ENCODE results near the gene SCART1. TPM values are rescaled to one million over a fixed set of nuclear protein-coding genes. Genes with fewer than 3 reads are reported as not detected.
"Not testable (repeated sequence)": the region's sequence is repeated elsewhere in the genome, so short reads cannot be mapped to it uniquely, and the experiment has no call there.

The SCART1 gene
- total RNA-seq, 2 donors from 2014 or later = 3.3 to 3.9 TPM

DNA sequence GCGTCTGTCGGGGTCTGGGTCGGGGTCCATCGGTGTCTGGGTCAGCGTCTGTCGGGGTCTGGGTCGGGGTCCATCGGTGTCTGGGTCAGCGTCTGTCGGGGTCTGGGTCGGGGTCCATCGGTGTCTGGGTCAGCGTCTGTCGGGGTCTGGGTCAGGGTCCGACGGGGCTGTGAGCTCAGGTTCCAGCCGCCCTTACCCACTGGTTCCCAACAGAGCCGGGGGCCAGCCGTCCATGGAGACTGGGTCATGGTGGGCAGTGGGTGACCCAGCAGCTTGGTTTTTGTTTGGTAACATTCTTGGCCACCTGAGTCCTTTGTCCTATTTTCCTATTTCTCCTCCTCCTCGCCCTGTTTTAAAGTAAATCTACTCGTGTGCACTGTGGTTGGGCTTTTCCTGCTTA is 12.4 kb upstream of the SCART1 start:
- not testable (repeated sequence) for ATAC-seq (replicated peaks in 1 of 2); DNase-seq; H3K9me3 Mint-ChIP-seq; H3K4me3 Mint-ChIP-seq; H3K36me3 Mint-ChIP-seq (ENCODE audit: insufficient read depth in 2 of 2); H3K27ac Mint-ChIP-seq
- peaks cover 29% of the 10 kb centered on the region for H3K4me1 Mint-ChIP-seq (ENCODE audit: low read depth)
- H3K27me3 Mint-ChIP-seq (ENCODE audit: low read depth) = peaks cover 11% of the 10 kb centered on the region

DNA sequence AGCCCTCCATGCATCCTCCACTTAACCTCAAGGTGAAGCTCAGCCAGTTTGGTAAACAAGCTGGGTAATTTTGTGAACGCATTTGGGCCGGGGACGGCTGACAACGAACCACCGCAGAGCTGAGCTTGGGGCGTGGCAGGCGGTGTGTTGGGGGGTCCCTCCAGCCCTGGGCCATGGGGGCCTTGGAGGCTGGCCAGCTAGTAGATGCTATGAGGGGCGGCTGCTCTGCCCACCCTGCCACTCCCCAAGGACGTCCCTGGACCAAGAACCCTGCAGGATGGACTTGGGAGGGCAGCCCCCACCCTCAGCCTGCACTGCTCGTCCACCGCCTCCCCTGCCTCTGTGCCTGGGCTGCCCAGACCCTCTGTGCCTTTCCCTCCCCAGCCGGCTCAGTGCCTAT is 12.0 kb upstream of the SCART1 start:
- peaks cover 5 to 6% of the 10 kb centered on the region in 2 donors for H3K9me3 Mint-ChIP-seq
- no peak for DNase-seq
- peak overlapping the region; percentile 52 to 60 for H3K4me3 Mint-ChIP-seq
- H3K27me3 Mint-ChIP-seq (ENCODE audit: low read depth) = peaks cover 7% of the 10 kb centered on the region
- H3K27ac Mint-ChIP-seq = no peak overlapping the region
- peaks cover 11 to 12% of the 10 kb centered on the region in 2 donors for H3K36me3 Mint-ChIP-seq (ENCODE audit: insufficient read depth in 2 of 2)
- peaks cover 29% of the 10 kb centered on the region for H3K4me1 Mint-ChIP-seq (ENCODE audit: low read depth)
- peak in 1 of 2 donors; percentile 13 for ATAC-seq (replicated peaks in 1 of 2)

DNA sequence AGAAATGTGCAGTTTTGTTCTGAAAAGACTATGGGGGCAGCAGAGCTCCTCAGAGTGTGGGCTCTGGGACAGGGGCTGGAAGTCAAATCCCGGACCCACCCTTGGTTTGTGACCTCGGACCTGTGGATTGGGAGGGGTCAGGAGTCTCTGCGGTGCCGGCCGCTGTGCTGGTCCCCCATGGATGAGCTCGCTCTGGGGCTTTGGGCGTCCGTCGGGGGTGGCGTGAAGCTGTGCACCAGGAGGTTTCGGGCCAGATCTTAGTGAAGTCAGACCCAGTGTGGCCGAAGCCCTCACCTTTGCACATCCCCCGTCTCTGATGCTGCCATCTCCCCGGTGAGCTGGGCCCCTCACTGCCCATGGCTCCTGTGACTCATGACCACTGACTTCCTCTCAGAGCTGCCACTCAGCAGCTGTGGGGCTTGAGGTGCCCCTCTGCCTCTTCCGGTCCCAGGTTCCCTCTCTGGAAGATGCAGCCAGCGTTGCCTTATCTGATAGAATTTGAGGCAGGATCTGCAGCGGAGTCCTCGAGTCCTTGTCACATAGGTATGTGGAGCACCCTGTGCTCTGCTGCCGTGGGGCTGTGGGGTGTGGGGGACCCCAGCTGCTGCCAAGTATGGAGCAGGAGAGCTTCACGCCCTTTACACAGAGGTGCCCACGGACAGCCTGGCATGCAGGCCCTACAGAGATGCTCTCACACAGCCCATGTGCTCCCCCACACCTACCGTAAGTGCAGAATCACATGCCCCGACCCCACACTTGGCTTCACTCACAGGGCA is 11.4 kb upstream of the SCART1 start:
- H3K27me3 Mint-ChIP-seq (ENCODE audit: low read depth) = peaks cover 1% of the 10 kb centered on the region
- ATAC-seq (replicated peaks in 1 of 2) (peak; percentile 85 to 92), DNase-seq (peak; percentile 44 to 53)
- no peak overlapping the region for H3K27ac Mint-ChIP-seq
- H3K36me3 Mint-ChIP-seq (ENCODE audit: insufficient read depth in 2 of 2) = peaks cover 15 to 16% of the 10 kb centered on the region in 2 donors
- H3K4me3 Mint-ChIP-seq = peak overlapping the region; percentile 52 to 60
- peaks cover 5 to 11% of the 10 kb centered on the region in 2 donors for H3K9me3 Mint-ChIP-seq
- H3K4me1 Mint-ChIP-seq (ENCODE audit: low read depth) = peaks cover 29% of the 10 kb centered on the region

DNA sequence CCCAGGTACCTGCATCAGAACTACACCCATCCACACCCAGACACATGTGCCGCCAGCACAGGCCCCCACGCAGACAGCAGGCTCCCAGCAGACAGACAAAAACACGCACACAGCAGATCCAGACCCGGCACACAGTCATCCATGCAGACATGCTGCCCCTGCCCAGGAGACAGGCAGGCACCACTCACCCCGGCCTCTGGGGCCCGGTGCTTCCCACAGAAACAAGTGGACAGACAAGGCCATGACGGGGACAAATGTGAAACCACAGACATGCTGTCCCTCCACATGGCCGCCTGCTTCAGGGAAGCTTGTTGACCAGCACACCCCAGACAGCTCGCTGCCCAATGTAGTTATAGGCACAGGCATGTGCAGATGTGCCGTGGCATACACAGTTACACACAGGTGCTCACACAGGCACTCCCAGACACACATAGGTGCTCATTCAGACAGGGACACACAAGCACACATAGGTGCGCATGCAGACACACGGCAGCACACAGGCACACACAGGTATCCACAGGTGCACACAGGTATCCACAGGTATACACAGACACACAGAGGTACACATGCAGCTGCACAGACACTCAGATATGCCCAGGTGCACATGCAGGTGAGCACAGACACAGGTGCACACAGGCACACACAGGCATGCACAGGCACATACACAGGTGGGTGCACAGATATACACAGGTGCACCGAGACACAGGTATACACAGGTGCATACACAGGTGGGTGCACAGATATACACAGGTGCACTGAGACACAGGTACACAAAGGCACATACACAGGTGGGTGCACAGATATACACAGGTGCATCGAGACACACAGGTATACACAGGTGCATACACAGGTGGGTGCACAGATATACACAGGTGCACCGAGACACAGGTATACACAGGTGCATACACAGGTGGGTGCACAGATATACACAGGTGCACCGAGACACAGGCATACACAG is 10.5 kb upstream of the SCART1 start:
- Mint-ChIP-seq H3K36me3 (ENCODE audit: insufficient read depth in 2 of 2) (peaks cover 23% of the 10 kb centered on the region in 2 donors), H3K9me3 (peaks cover 5 to 18% of the 10 kb centered on the region in 2 donors), H3K27me3 (ENCODE audit: low read depth) (no peaks in the 10 kb centered on the region), H3K4me1 (ENCODE audit: low read depth) (peaks cover 25% of the 10 kb centered on the region), H3K27ac (no peak overlapping the region), H3K4me3 (peak overlapping the region; percentile 52 to 60)
- DNase-seq (no peak), ATAC-seq (replicated peaks in 1 of 2) (no peak)

DNA sequence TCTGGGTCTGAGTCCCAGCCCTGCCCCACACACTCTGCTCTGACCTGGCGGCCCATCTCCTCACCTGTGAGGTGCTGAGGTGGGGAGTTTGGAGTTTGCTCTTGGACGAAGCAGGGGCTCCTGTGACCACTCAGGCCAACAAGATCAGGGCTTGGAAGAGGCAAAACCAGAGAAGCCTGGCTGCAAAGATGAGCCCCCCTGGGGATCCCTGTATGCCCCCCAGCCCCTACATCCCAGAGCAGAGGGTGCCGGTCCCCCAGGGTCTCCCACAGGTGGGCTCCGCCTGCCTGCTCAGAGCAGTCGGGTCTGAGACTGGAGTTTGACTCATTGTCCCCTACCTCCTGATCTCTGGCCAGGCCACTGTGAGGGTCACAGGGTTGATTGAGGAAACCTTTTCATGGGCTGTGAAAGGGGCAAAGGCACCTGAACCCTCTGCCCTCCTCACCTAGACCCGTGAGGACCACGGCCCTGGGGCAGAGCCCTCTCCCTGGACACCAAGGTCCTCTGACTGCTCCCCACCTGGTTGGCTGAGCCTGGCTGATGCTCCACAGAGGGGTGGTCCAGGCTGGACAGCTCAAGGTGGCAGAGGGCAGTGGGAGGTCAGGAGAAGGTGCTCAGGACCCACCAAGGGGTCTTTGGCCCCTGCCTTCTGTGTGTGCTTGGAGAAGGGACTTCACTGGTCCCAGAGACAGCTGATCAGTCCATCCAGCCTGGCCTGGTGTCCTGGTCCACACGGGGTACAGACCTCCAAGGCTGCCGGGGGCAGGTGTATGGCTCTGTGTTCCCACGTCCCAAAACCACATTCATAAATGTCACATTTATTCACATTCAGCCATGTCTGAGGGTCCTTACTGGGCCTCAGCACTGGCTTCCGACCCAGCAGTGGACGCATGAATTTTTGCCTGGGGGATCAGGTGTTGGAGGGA is 9.1 kb upstream of the SCART1 start:
- DNase-seq (no peak), ATAC-seq (replicated peaks in 1 of 2) (no peak)
- peaks cover 17% of the 10 kb centered on the region for H3K4me1 Mint-ChIP-seq (ENCODE audit: low read depth)
- no peak overlapping the region for H3K27ac Mint-ChIP-seq
- H3K36me3 Mint-ChIP-seq (ENCODE audit: insufficient read depth in 2 of 2) = peaks cover 28 to 29% of the 10 kb centered on the region in 2 donors
- no peak overlapping the region for H3K4me3 Mint-ChIP-seq
- peaks cover 13 to 23% of the 10 kb centered on the region in 2 donors for H3K9me3 Mint-ChIP-seq
- H3K27me3 Mint-ChIP-seq (ENCODE audit: low read depth) = no peaks in the 10 kb centered on the region

DNA sequence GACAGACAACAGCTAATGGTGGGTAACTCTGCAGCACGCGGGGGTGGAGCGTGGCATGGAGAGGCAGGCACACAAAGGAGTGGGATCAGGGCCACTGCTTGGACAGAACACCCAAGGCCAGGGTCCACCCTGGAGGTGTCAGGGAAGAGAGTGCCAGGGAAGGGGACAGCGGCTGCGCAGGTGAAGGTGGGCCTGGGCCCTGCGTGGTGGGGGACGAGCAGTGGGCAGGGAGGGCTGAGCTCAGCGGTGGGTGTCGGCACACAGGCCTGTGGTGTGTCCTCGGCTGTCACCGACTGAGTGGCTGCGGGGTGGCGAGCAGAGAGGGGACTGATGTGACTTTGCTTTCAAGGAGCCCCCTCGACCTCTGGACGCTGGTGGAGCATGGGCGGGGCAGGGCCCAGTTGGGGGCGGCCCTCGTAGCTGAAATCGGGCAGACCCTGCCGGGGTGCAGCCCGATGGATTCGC is 8.4 kb upstream of the SCART1 start:
- Mint-ChIP-seq H3K27ac (no peak overlapping the region), H3K9me3 (peaks cover 13 to 23% of the 10 kb centered on the region in 2 donors), H3K36me3 (ENCODE audit: insufficient read depth in 2 of 2) (peaks cover 28 to 29% of the 10 kb centered on the region in 2 donors), H3K4me3 (no peak overlapping the region), H3K4me1 (ENCODE audit: low read depth) (peaks cover 17% of the 10 kb centered on the region), H3K27me3 (ENCODE audit: low read depth) (no peaks in the 10 kb centered on the region)
- ATAC-seq (replicated peaks in 1 of 2) (no peak), DNase-seq (no peak)

DNA sequence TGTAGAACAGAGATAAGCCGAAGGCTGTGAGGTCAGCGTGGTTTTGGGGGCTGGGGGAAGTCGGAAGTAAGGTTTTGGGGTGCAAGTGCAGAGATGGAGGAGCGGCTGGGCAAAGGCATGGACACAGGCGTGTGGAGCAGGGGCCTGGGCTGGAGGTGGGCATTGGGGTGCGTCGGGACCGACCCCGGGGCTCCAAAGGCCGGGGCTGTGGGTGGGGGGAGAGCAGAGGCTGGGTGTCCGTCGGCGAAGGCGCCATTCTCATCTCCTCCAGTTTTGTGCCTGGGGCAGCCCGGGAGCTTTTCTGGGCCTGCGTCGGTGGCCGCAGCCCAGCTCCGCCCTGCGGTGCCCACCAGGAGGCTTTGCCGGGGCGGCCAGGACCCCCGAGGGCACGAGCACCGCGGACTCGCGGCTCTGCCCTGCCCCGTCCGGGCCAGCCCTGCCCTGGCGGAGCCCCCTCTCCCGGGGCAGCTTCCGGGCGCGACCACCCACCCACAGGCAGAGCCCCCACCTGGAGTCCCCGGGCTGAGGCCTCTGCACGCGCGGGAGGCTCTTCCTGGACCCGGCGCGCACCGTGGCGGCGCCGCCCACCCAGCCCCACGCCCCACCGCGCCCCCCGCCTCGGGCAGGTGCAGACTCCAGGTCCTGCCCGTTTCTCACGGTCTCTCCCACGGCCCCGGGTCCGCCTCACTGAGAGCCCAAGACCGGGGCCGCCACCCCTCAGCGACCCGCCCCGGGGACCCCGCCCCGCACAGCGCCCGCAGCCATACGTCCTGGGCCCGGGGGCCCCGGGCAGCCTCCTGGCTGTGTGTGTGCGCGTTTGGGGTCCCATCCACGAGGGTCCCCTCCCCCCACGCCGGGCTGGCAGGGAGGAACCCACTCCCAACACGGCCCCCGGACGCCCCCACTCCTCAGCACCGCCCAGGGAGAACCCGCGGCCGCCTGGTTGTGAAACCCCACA is 7.7 kb upstream of the SCART1 start:
- Mint-ChIP-seq H3K4me3 (no peak overlapping the region), H3K4me1 (ENCODE audit: low read depth) (peaks cover 17% of the 10 kb centered on the region), H3K27me3 (ENCODE audit: low read depth) (no peaks in the 10 kb centered on the region), H3K36me3 (ENCODE audit: insufficient read depth in 2 of 2) (peaks cover 28 to 29% of the 10 kb centered on the region in 2 donors), H3K9me3 (peaks cover 13 to 23% of the 10 kb centered on the region in 2 donors), H3K27ac (no peak overlapping the region)
- no peak for ATAC-seq (replicated peaks in 1 of 2)
- no peak for DNase-seq

DNA sequence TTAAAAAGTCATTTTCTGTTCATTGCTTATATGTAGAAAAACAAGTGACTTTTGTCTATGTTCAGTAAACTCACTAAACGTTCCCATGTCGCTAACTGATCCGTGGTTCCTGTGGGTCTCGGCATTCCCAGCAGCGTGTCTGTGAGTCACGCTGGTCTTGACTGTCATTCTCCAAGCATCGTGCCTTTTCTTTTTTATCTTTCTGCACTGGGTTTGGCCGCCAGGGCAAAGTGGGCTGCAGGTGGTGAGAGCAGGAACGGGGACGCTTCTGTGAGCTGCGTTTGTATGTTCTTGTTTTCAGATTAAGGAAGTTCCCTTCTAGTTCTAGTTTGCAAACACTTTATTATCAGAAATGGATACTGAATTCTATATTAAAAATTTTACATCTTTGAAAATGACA is 6.8 kb upstream of the SCART1 start:
- Mint-ChIP-seq H3K36me3 (ENCODE audit: insufficient read depth in 2 of 2) (peaks cover 28 to 29% of the 10 kb centered on the region in 2 donors), H3K4me3 (no peak overlapping the region), H3K27ac (no peak overlapping the region), H3K27me3 (ENCODE audit: low read depth) (no peaks in the 10 kb centered on the region), H3K9me3 (peaks cover 13 to 23% of the 10 kb centered on the region in 2 donors), H3K4me1 (ENCODE audit: low read depth) (peaks cover 12% of the 10 kb centered on the region)
- ATAC-seq (replicated peaks in 1 of 2) (no peak), DNase-seq (no peak)

DNA sequence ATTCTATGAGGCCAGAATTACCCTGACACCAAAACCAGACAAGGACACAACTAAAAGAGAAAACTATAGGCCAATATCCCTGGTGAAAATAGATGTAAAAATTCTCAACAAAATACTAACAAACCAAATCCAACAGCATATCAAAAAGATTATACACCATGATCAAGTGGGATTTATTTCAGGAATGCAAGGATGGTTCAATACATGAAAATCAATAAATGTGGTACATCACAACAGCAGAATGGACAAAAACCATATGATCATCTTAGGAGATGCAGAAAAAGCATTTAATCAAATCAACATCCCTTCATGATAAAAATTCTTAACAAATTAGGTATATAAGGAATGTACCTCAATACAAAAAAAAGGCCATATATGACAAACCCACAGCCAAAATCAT is 5.6 kb upstream of the SCART1 start:
- Mint-ChIP-seq H3K9me3 (peaks cover 13 to 23% of the 10 kb centered on the region in 2 donors), H3K27ac (no peak overlapping the region), H3K36me3 (ENCODE audit: insufficient read depth in 2 of 2) (peaks cover 28 to 29% of the 10 kb centered on the region in 2 donors), H3K4me1 (ENCODE audit: low read depth) (peaks cover under 1% of the 10 kb centered on the region), H3K4me3 (no peak overlapping the region), H3K27me3 (ENCODE audit: low read depth) (no peaks in the 10 kb centered on the region)
- ATAC-seq (replicated peaks in 1 of 2) (no peak), DNase-seq (no peak)

DNA sequence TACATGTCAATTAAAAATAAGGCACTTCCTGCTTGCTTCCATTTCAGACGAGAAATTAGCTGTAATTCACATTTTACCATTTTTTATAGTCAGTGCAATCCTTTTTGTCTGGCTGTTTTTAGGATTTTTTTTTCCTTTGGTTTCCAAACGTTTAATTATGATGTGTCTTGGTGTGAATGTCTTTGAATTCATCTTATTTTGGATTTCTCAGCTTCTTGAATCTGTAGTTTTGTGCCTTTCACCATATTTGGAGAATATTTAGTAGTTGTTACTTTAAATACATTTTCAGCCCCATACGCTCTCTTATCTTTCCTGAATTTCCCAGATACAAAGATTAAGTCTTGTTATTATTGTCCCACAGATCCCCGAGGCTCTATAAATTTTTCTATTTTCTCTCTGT is 2.4 kb upstream of the SCART1 start:
- H3K4me1 Mint-ChIP-seq (ENCODE audit: low read depth) = no peaks in the 10 kb centered on the region
- H3K4me3 Mint-ChIP-seq = no peak overlapping the region
- H3K27me3 Mint-ChIP-seq (ENCODE audit: low read depth) = no peaks in the 10 kb centered on the region
- peaks cover 11 to 20% of the 10 kb centered on the region in 2 donors for H3K9me3 Mint-ChIP-seq
- H3K36me3 Mint-ChIP-seq (ENCODE audit: insufficient read depth in 2 of 2) = peaks cover 20% of the 10 kb centered on the region in 2 donors
- H3K27ac Mint-ChIP-seq = no peak overlapping the region
- ATAC-seq (replicated peaks in 1 of 2) = no peak
- DNase-seq = no peak

DNA sequence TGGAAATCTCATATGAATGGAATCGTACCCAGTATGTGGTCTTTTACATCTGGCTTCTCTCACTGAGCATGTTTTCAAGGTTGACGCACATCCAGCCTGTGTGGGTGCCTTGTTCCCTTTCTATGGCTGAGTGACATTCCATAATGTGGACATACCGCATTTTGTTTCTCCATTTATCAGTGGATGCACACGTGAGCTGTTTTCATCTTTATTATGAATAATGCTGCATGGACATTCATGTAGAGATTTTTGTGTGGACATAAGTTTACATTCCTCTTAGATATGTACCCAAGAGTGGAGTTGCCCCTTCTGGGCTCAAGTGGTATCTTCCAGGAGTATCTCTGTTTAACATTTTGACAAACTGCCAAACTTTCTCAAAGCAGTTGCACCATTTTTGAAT is 1.3 kb upstream of the SCART1 start:
- DNase-seq (no peak), ATAC-seq (replicated peaks in 1 of 2) (no peak)
- Mint-ChIP-seq H3K27ac (no peak overlapping the region), H3K4me3 (no peak overlapping the region), H3K36me3 (ENCODE audit: insufficient read depth in 2 of 2) (peaks cover 11 to 13% of the 10 kb centered on the region in 2 donors), H3K27me3 (ENCODE audit: low read depth) (no peaks in the 10 kb centered on the region), H3K4me1 (ENCODE audit: low read depth) (no peaks in the 10 kb centered on the region), H3K9me3 (peaks cover 7 to 12% of the 10 kb centered on the region in 2 donors)

Data from activated T-cell treated with anti-CD3 and anti-CD28 coated beads, Interleukin-2, amount 50 U/mL, for 72 hours (primary cell).